Jurkat, Clone E6-1 (cell line): ENCODE measurements around the gene HELZ.

ENCODE experiments used
- DNase-seq: peaks from one replicate; pipeline ENCODE4 v3.0.0-alpha.2; 2011; ENCODE audit warnings: low read depth, low spot score
- H3K4me3 ChIP-seq: 2 replicates; pipeline ENCODE4 v1.5.1; 2011; ENCODE audit warnings: mild to moderate bottlenecking, low read length, control low read depth, moderate library complexity

Gene HELZ

DNA sequence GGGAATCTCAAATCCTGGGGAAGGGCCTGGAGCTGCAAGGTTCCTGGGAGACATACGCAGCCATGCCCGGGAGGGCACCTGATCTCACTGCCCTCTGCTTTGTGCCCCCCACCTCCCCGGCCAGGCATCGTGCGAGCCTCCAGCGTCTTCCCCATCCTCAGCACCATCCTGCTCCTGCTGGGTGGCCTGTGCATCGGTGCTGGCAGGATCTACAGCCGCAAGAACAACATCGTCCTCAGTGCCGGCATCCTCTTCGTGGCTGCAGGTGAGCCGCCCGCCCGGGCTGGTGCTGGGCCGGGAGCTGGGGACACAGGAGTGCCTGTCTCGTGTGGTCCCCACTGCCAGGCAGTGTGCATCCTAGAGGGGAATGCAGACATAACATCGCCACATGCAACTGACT lies 220.3 kb downstream of the HELZ start:
- DNase-seq, result no peak
- H3K4me3 ChIP-seq, result no peak overlapping the region

GRCh38 chr17:67022451-67022810 lies 222.6 kb downstream of the HELZ start:
- DNase-seq, result no peak
- no peak overlapping the region for H3K4me3 ChIP-seq

GRCh38 chr17:67021743-67022450 lies 223.1 kb downstream of the HELZ start:
- no peak for DNase-seq
- no peak overlapping the region for H3K4me3 ChIP-seq

DNA sequence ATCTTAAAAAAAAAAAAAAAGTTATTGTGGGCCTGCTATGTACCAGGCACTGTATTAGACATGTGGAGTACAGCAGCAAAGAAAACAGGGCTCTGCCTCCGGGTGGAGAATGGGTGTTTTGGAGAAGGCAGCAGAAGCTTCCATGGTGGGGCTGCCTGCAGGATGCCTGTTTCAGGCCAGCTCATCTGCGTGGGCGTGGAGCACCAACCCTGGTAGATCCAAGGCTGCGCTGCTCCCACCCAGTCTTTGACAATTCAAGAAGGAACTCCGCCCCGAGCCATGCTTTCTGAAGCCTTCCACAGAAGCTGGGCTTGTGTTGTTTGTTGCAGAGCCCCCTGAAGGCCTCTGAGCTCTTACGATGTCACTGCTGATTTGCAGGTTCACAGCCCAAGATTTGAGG lies 223.8 kb downstream of the HELZ start:
- DNase-seq, result no peak

More for the DNA sequence above, 223.8 kb downstream of the HELZ start:
- H3K4me3 ChIP-seq, result no peak overlapping the region
